ENCODE data around the gene RNF144B. TPM values are rescaled to one million over a fixed set of nuclear protein-coding genes. Genes with fewer than 3 reads are reported as not detected.

The RNF144B gene
- total RNA-seq, 4 donors from 2014 or later = 5.6 to 18.4 (median 15.2) TPM

DNA sequence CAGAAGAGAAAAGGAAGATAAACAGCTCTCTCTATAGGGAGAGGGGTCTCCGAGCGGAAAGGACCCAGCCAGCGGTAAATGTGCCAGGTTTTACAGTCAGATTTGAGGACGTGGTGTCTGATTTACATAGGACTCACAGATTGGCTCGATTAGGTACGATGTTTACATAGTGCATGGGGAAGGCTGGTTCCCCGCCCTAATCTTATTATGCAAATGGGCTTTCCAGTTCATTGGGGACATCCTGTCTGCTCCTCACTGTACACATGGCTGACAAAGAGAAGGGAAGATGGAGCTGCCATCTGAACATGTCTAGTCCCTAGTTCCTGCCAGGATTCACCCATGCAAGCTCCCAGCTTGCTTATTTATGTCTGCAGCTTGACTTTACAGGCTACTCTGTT, 119.9 kb downstream of the RNF144B start:
- no peak overlapping the region for H3K27ac ChIP-seq
- H3K4me1 ChIP-seq = peaks cover 0 to 4% (median 0%) of the 10 kb centered on the region in 3 donors
- no peaks in the 10 kb centered on the region for H3K27me3 ChIP-seq
- no peaks in the 10 kb centered on the region for H3K36me3 ChIP-seq
- no peak overlapping the region for H3K4me3 ChIP-seq
- no peak for ATAC-seq
- TF ChIP-seq POLR2AphosphoS5 (IDR thresholded peaks at IDR 0.05) (no peak), EP300 (IDR thresholded peaks at IDR 0.05) (no peak), POLR2A (IDR thresholded peaks at IDR 0.05) (no peak)
- TF ChIP-seq, protein P1, sequence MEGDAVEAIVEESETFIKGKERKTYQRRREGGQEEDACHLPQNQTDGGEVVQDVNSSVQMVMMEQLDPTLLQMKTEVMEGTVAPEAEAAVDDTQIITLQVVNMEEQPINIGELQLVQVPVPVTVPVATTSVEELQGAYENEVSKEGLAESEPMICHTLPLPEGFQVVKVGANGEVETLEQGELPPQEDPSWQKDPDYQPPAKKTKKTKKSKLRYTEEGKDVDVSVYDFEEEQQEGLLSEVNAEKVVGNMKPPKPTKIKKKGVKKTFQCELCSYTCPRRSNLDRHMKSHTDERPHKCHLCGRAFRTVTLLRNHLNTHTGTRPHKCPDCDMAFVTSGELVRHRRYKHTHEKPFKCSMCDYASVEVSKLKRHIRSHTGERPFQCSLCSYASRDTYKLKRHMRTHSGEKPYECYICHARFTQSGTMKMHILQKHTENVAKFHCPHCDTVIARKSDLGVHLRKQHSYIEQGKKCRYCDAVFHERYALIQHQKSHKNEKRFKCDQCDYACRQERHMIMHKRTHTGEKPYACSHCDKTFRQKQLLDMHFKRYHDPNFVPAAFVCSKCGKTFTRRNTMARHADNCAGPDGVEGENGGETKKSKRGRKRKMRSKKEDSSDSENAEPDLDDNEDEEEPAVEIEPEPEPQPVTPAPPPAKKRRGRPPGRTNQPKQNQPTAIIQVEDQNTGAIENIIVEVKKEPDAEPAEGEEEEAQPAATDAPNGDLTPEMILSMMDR (IDR thresholded peaks at IDR 0.05) = no peak
- no peaks in the 10 kb centered on the region for H3K9me3 ChIP-seq
- 67 to 86% methylated on average over 7 of the region's 7 CpGs for WGBS, 2 donors (ENCODE audit: low coverage in 1 of 2)

DNA sequence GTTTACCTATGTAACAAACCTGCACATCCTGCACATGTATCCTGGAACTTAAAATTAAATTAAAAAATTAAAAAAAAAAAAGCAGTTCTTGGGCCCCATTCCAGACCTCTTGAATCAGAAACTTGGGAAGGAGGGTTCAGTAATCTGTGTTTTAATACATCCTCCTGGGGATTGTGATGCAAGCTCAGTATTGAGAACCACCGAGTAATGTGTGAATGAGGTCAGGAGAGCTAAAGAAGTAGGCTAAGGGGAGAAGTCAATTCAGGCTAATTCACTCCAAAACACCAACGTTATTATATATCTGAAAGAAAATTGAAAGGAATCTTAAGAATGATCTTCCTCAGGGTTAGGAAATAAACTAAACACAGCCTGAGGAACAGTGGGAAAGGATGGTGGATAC, 120.4 kb downstream of the RNF144B start:
- TF ChIP-seq POLR2AphosphoS5 (IDR thresholded peaks at IDR 0.05) = no peak
- TF ChIP-seq, protein P1 (IDR thresholded peaks at IDR 0.05) = no peak
- TF ChIP-seq POLR2A (IDR thresholded peaks at IDR 0.05) = no peak
- TF ChIP-seq EP300 (IDR thresholded peaks at IDR 0.05) = no peak
- WGBS, 2 donors (ENCODE audit: low coverage in 1 of 2) = 15 to 50% methylated on average over 2 of the region's 2 CpGs
- H3K27me3 ChIP-seq = no peaks in the 10 kb centered on the region
- ATAC-seq = no peak
- H3K36me3 ChIP-seq = no peaks in the 10 kb centered on the region
- H3K4me1 ChIP-seq = peaks cover 0 to 4% (median 0%) of the 10 kb centered on the region in 3 donors
- no peak overlapping the region for H3K4me3 ChIP-seq
- H3K9me3 ChIP-seq = no peaks in the 10 kb centered on the region
- H3K27ac ChIP-seq = no peak overlapping the region

DNA sequence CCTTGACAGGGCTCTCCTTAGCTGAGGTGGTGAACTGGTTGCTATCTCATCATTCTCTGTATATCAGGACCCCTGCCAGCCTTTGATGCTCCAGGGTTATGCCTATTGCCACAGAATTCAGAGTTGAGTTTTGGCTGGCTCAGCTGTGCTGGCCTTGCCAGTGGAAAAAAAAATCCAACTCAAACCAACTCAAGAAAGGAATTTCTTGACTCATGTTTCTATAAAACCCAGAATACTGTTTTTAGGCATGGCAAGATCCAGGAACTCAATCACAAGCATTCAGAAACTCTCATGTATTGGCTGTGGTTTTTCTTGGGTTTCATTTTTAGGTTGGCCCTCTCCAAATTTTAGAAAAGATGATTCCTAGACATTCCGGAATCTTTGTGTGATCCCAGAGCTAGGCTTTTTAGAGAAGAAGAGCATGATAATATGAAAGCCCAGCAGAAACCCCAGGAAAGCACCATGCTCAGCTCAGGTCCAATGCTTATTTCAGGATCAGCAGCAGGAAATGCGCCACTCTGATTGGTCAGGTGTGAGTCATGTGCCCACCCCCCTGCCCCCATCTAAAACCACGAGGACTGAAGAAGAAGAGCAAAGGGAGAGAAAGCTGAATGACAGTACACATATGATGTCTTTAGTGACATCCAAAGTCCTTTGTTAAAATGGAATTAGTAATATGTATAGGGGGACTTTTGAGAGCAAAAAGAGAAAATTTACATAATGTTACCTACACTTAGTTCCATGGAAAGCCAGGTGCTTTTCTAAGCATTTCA, 122.9 kb downstream of the RNF144B start:
- no peak for ATAC-seq
- no peaks in the 10 kb centered on the region for H3K9me3 ChIP-seq
- no peaks in the 10 kb centered on the region for H3K4me1 ChIP-seq
- no peak overlapping the region for H3K27ac ChIP-seq
- 75 to 83% methylated on average over 3 of the region's 3 CpGs for WGBS, 2 donors (ENCODE audit: low coverage in 1 of 2)
- no peaks in the 10 kb centered on the region for H3K36me3 ChIP-seq
- no peak for TF ChIP-seq EP300 (IDR thresholded peaks at IDR 0.05)
- TF ChIP-seq, protein P1 (IDR thresholded peaks at IDR 0.05) = no peak
- no peak for TF ChIP-seq POLR2A (IDR thresholded peaks at IDR 0.05)
- no peak for TF ChIP-seq POLR2AphosphoS5 (IDR thresholded peaks at IDR 0.05)
- H3K27me3 ChIP-seq = no peaks in the 10 kb centered on the region
- no peak overlapping the region for H3K4me3 ChIP-seq

DNA sequence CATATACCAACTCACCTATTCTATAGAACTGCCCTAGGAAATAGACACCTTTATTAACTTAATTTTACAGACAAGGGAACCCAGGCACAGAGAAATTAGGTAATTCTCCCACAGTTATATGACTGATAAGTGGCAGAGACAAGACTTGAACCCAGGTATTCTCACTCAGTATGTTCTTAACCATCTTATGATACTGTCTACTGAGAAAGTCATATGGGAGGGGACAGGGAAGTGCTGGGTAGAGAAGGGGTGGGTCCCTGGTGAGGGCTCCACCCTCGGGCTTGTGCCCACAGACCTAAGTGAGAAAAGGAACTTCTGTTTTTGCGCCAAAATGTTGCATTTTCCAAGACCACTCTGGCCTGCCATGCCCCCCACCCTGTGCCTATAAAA, 123.5 kb downstream of the RNF144B start:
- H3K4me1 ChIP-seq = no peaks in the 10 kb centered on the region
- H3K27me3 ChIP-seq = no peaks in the 10 kb centered on the region
- WGBS, 2 donors (ENCODE audit: low coverage in 1 of 2) = 74% methylated on average over 2 of the region's 2 CpGs; no CpG with 5 or more reads in 1 of the 2 donors
- no peaks in the 10 kb centered on the region for H3K9me3 ChIP-seq
- no peaks in the 10 kb centered on the region for H3K36me3 ChIP-seq
- no peak overlapping the region for H3K4me3 ChIP-seq
- H3K27ac ChIP-seq = no peak overlapping the region
- ATAC-seq = no peak
- TF ChIP-seq POLR2AphosphoS5 (IDR thresholded peaks at IDR 0.05) (no peak), EP300 (IDR thresholded peaks at IDR 0.05) (no peak), POLR2A (IDR thresholded peaks at IDR 0.05) (no peak)
- TF ChIP-seq, protein P1 (IDR thresholded peaks at IDR 0.05) = no peak

DNA sequence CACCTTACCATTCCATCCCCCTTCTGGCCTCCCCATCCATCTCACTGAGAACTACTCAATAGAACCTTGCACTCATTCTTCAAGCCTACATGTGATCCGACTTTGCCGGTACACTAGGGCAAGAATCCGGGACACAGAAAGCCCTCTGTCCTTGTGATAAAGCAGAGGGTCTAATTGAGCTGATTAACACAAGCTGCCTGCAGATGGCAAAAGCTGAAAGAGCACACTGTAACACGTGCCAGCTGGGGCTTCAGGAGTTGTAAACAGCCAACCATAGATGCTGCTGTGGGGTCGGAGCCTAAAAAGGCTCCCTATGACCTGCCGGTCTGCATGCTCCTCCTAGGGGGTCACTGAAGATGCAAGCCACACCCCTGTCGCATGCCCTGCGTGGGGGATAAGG, 124.1 kb downstream of the RNF144B start:
- no peaks in the 10 kb centered on the region for H3K4me1 ChIP-seq
- no peaks in the 10 kb centered on the region for H3K27me3 ChIP-seq
- H3K36me3 ChIP-seq = no peaks in the 10 kb centered on the region
- TF ChIP-seq POLR2AphosphoS5 (IDR thresholded peaks at IDR 0.05) (no peak), POLR2A (IDR thresholded peaks at IDR 0.05) (no peak), EP300 (IDR thresholded peaks at IDR 0.05) (no peak)
- TF ChIP-seq, protein P1 (IDR thresholded peaks at IDR 0.05) = no peak
- no peak for ATAC-seq
- whole genome bisulfite sequencing, 2 donors (ENCODE audit: low coverage in 1 of 2) = 63 to 73% methylated on average over 5 of the region's 8 CpGs
- no peaks in the 10 kb centered on the region for H3K9me3 ChIP-seq
- H3K4me3 ChIP-seq = no peak overlapping the region
- H3K27ac ChIP-seq = no peak overlapping the region

Measured in gastroesophageal sphincter (tissue), 4 donors.